ENCODE measurements around the gene DENND1A. TPM values are rescaled to one million over a fixed set of nuclear protein-coding genes. Genes with fewer than 3 reads are reported as not detected.

The DENND1A gene
- total RNA-seq, 2 experiments from 2014 or later = 12.8 to 14.8 TPM

DNA sequence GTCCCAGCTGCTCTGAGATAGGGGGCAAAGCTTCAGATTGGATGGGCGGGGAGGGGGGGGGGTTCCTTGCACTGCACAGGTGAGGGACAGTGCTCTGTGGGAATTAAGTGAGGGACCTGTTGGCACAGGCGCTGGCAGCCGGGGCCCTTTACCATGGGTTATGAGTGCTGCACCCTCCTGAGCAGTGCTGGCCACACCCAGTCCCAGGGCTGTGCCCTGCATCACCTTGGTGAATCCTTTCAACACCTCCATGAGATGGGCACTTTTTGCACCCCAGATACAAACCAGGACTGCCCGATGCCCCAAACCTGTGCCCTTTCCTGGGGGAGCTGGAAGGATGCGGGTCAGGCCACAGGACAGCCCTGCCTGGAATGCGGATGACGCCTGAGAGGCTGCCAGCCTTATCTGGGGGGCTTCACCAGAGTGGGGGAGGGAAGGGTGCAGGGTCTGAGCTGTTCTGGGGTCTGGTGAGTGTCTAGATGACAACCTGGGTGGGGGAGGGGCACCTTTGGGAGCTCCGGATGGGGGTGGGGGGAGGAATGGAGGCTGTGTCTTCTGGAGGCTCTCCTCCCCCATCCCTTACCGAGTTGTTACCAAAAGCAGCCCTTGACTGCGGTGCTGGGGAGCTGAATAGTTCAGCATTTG lies 568.7 kb downstream of the DENND1A start:
- no peak overlapping the region for H3K4me3 Mint-ChIP-seq
- CTCF ChIA-PET = interaction anchor here (2.4 kb wide), 1 partner anchor 12 kb away, joined by 13 read pairs; no protein-coding TSS in a partner anchor
- H3K27ac Mint-ChIP-seq = no peak overlapping the region
- H3K27me3 Mint-ChIP-seq = peaks cover 4% of the 10 kb centered on the region
- POLR2A ChIA-PET = no interaction called here
- DNase-seq = no peak
- H3K36me3 Mint-ChIP-seq (ENCODE audit: low read depth) = no peaks in the 10 kb centered on the region
- peaks cover 18% of the 10 kb centered on the region for H3K4me1 Mint-ChIP-seq
- no peaks in the 10 kb centered on the region for H3K9me3 Mint-ChIP-seq

DNA sequence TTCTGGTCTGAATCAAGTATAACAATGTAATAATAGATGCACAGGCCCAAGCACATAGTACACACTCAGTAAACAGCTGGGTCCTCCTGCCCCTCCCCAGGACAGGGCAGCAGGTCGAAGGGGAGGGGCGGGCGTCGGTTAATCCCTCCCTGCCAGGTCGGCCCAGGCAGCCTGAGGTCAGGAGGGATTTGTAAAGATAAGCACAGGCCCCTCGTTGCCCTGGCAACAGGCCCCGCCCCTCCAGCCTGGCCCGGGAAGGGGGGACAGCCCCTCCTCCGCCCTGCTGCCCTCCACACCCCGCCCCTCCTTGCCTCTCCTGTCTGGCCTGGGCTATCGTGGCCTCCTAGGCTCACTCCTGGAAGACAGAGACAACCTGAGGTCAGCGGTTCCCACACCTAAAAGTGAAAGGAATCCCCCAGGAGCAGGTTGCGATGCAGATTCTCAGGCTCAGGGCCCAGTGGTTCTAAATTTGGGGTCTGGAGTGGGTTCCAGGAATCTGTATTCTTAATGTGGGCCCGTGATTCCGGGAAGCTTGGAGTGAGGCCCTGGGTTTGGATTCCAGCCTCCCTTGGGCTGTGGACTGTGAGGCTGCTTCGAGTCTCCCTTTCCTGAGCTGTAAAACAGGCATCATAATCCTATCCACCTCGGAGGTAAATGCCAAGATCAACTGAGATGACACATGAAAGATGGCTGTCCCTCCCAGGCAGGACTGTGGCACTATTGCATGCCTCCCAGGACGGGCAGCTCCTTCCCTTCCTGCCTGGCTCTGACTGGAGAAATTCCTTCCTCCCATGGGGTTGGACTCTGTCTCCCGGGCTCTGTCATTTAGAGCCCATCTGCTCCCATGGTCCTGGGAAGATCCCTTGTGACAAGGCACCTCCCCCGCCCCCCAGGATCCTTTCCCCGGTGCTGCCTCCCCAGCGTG lies 569.5 kb downstream of the DENND1A start:
- peaks cover 18% of the 10 kb centered on the region for H3K4me1 Mint-ChIP-seq
- H3K9me3 Mint-ChIP-seq = no peaks in the 10 kb centered on the region
- H3K27me3 Mint-ChIP-seq = peaks cover 2% of the 10 kb centered on the region
- peak; percentile 36 for DNase-seq
- H3K36me3 Mint-ChIP-seq (ENCODE audit: low read depth) = no peaks in the 10 kb centered on the region
- H3K27ac Mint-ChIP-seq = no peak overlapping the region
- no peak overlapping the region for H3K4me3 Mint-ChIP-seq
- ChIA-PET POLR2A (no interaction called here), CTCF (interaction anchor here (0.6 to 2.4 kb wide), 3 partner anchors 11 to 237 kb away, joined by 3 to 13 read pairs (median 6); no protein-coding TSS in a partner anchor)

GRCh38 chr9:123359546-123359945 lies 570.4 kb downstream of the DENND1A start:
- ChIA-PET POLR2A (no interaction called here), CTCF (interaction anchor here (0.6 to 2.4 kb wide), 3 partner anchors 10 to 236 kb away, joined by 3 to 13 read pairs (median 6); no protein-coding TSS in a partner anchor)
- Mint-ChIP-seq H3K36me3 (ENCODE audit: low read depth) (no peaks in the 10 kb centered on the region), H3K4me3 (no peak overlapping the region), H3K27me3 (no peaks in the 10 kb centered on the region), H3K4me1 (peaks cover 18% of the 10 kb centered on the region), H3K27ac (no peak overlapping the region), H3K9me3 (no peaks in the 10 kb centered on the region)
- no peak for DNase-seq

DNA sequence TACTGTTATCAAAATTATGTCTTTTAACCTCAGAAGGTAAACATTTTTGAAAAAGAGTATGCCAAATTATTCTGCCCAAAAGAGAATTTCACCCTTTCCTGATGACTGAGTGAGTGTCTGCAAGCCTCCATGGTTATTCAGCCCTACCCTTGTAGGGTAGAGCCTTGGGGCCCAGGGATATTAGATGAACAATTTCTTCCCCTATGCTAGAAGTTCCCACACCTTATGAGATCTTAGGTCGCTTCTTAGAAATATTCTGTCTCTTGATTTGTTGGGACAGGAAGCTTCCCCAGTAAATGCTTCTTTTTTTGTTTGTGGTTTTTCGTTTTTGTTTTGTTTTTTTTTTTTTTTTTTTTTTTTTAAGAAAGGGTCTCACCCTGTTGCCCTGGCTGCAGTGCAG lies 570.8 kb downstream of the DENND1A start:
- H3K4me3 Mint-ChIP-seq = no peak overlapping the region
- peaks cover 18% of the 10 kb centered on the region for H3K4me1 Mint-ChIP-seq
- no peak overlapping the region for H3K27ac Mint-ChIP-seq
- ChIA-PET CTCF (interaction anchor here (2.4 kb wide), 1 partner anchor 10 kb away, joined by 13 read pairs; no protein-coding TSS in a partner anchor), POLR2A (no interaction called here)
- H3K27me3 Mint-ChIP-seq = no peaks in the 10 kb centered on the region
- no peak for DNase-seq
- H3K36me3 Mint-ChIP-seq (ENCODE audit: low read depth) = no peaks in the 10 kb centered on the region
- H3K9me3 Mint-ChIP-seq = no peaks in the 10 kb centered on the region

- H3K27ac Mint-ChIP-seq = no peak overlapping the region
- H3K9me3 Mint-ChIP-seq = no peaks in the 10 kb centered on the region
- peaks cover 18% of the 10 kb centered on the region for H3K4me1 Mint-ChIP-seq
- DNase-seq = no peak
- H3K36me3 Mint-ChIP-seq (ENCODE audit: low read depth) = no peaks in the 10 kb centered on the region
- CTCF ChIA-PET = interaction anchor here (2.4 kb wide), 1 partner anchor 9 kb away, joined by 13 read pairs; no protein-coding TSS in a partner anchor
- H3K27me3 Mint-ChIP-seq = no peaks in the 10 kb centered on the region
- no peak overlapping the region for H3K4me3 Mint-ChIP-seq
- POLR2A ChIA-PET = no interaction called here
Measured at GRCh38 chr9:123358181-123358905, 571.6 kb downstream of the DENND1A start.

GRCh38 chr9:123357743-123358059 lies 572.2 kb downstream of the DENND1A start:
- peaks cover 1% of the 10 kb centered on the region for H3K27me3 Mint-ChIP-seq
- no peak overlapping the region for H3K27ac Mint-ChIP-seq
- CTCF ChIA-PET = interaction anchor here (1.6 kb wide), 1 partner anchor 28 kb away, joined by 5 read pairs; no protein-coding TSS in a partner anchor
- peaks cover 18% of the 10 kb centered on the region for H3K4me1 Mint-ChIP-seq
- H3K36me3 Mint-ChIP-seq (ENCODE audit: low read depth) = no peaks in the 10 kb centered on the region
- DNase-seq = no peak
- no peaks in the 10 kb centered on the region for H3K9me3 Mint-ChIP-seq
- POLR2A ChIA-PET = no interaction called here
- H3K4me3 Mint-ChIP-seq = no peak overlapping the region

- H3K9me3 Mint-ChIP-seq = no peaks in the 10 kb centered on the region
- H3K27ac Mint-ChIP-seq = no peak overlapping the region
- H3K36me3 Mint-ChIP-seq (ENCODE audit: low read depth) = no peaks in the 10 kb centered on the region
- POLR2A ChIA-PET = no interaction called here
- peaks cover 6% of the 10 kb centered on the region for H3K27me3 Mint-ChIP-seq
- no peak for DNase-seq
- peaks cover 18% of the 10 kb centered on the region for H3K4me1 Mint-ChIP-seq
- no peak overlapping the region for H3K4me3 Mint-ChIP-seq
- CTCF ChIA-PET = interaction anchor here (1.6 kb wide), 1 partner anchor 29 kb away, joined by 5 read pairs; no protein-coding TSS in a partner anchor
Measured at GRCh38 chr9:123356851-123357742, 572.8 kb downstream of the DENND1A start.

- ChIA-PET POLR2A (no interaction called here), CTCF (interaction anchor here (2.4 kb wide), 1 partner anchor 31 kb away, joined by 28 read pairs; no protein-coding TSS in a partner anchor)
- Mint-ChIP-seq H3K4me1 (peaks cover 18% of the 10 kb centered on the region), H3K27me3 (peaks cover 6% of the 10 kb centered on the region), H3K4me3 (no peak within 1 kb of the TSS), H3K36me3 (ENCODE audit: low read depth) (no peaks in the 10 kb centered on the region), H3K9me3 (no peaks in the 10 kb centered on the region), H3K27ac (no peak within 1 kb of the TSS)
- no peak for DNase-seq
Measured at GRCh38 chr9:123355761-123356431, 574.0 kb downstream of the DENND1A start, which contains the start of gene CRB2. TSS of gene CRB2 (plus strand) at chr9:123356197. CDS start at chr9:123356261, 64 bp downstream.

GRCh38 chr9:123354806-123355508 lies 575.0 kb downstream of the DENND1A start:
- ChIA-PET CTCF (interaction anchor here (1.0 to 2.5 kb wide), 7 partner anchors 10 to 274 kb away, joined by 3 to 28 read pairs (median 6); no protein-coding TSS in a partner anchor), POLR2A (no interaction called here)
- Mint-ChIP-seq H3K36me3 (ENCODE audit: low read depth) (no peaks in the 10 kb centered on the region), H3K27me3 (peaks cover 6% of the 10 kb centered on the region), H3K9me3 (no peaks in the 10 kb centered on the region), H3K4me3 (no peak overlapping the region), H3K27ac (no peak overlapping the region), H3K4me1 (peaks cover 14% of the 10 kb centered on the region)
- no peak for DNase-seq

GRCh38 chr9:123353984-123354591 lies 575.8 kb downstream of the DENND1A start:
- Mint-ChIP-seq H3K4me1 (peaks cover 6% of the 10 kb centered on the region), H3K9me3 (no peaks in the 10 kb centered on the region)
- POLR2A ChIA-PET = no interaction called here

GRCh38 chr9:123353041-123353440 lies 576.9 kb downstream of the DENND1A start:
- POLR2A ChIA-PET = no interaction called here
- H3K36me3 Mint-ChIP-seq (ENCODE audit: low read depth) = no peaks in the 10 kb centered on the region

More at GRCh38 chr9:123353984-123354591, 575.8 kb downstream of the DENND1A start:
- DNase-seq = peak; percentile 58
- H3K4me3 Mint-ChIP-seq = no peak overlapping the region
- no peaks in the 10 kb centered on the region for H3K36me3 Mint-ChIP-seq (ENCODE audit: low read depth)
- no peak overlapping the region for H3K27ac Mint-ChIP-seq
- CTCF ChIA-PET = interaction anchor here (0.6 to 2.5 kb wide), 8 partner anchors 9 to 689 kb away, joined by 3 to 28 read pairs (median 6); no protein-coding TSS in a partner anchor
- H3K27me3 Mint-ChIP-seq = peaks cover 6% of the 10 kb centered on the region

More at GRCh38 chr9:123353041-123353440, 576.9 kb downstream of the DENND1A start:
- Mint-ChIP-seq H3K27me3 (peaks cover 6% of the 10 kb centered on the region), H3K9me3 (no peaks in the 10 kb centered on the region), H3K27ac (no peak overlapping the region), H3K4me3 (no peak overlapping the region), H3K4me1 (no peaks in the 10 kb centered on the region)
- no peak for DNase-seq
- CTCF ChIA-PET = interaction anchor here (2.5 kb wide), 1 partner anchor 272 kb away, joined by 7 read pairs; no protein-coding TSS in a partner anchor

Measured in activated CD4-positive, alpha-beta memory T cell treated with anti-CD3 and anti-CD28 coated beads, Interleukin-2, amount 10 ng/mL, durations not matched to agents 7 days and 5 days (primary cell).